Hippocampal formation (tissue), 2 donors: ENCODE results near the gene HIRA.
"Not testable (repeated sequence)": the region's sequence is repeated elsewhere in the genome, so short reads cannot be mapped to it uniquely, and the experiment has no call there.

Experiments
- DNase-seq, 2 donors: peaks; one replicate each; lab custom pipeline; 2025; lab: John Stamatoyannopoulos, UW

HIRA gene

GRCh38 chr22:19463491-19464469 is 32.2 kb upstream of the HIRA start:
- DNase-seq: no peak

GRCh38 chr22:19463008-19463407 is 31.5 kb upstream of the HIRA start:
- no peak for DNase-seq

- no peak for DNase-seq
Observed at GRCh38 chr22:19461506-19461905, 30.0 kb upstream of the HIRA start.

GRCh38 chr22:19460036-19460435 is 28.5 kb upstream of the HIRA start:
- no peak for DNase-seq

- DNase-seq: no peak
Observed at GRCh38 chr22:19457828-19458428, 26.4 kb upstream of the HIRA start.

GRCh38 chr22:19456541-19456940 is 25.0 kb upstream of the HIRA start:
- no peak for DNase-seq

- DNase-seq: no peak
Observed at GRCh38 chr22:19455585-19456370, 24.2 kb upstream of the HIRA start.

GRCh38 chr22:19455033-19455432 is 23.5 kb upstream of the HIRA start:
- DNase-seq: no peak

- no peak for DNase-seq
Observed at GRCh38 chr22:19454156-19454555, 22.6 kb upstream of the HIRA start.

GRCh38 chr22:19453718-19454117 is 22.2 kb upstream of the HIRA start:
- no peak for DNase-seq

- no peak for DNase-seq
Observed at GRCh38 chr22:19451570-19451969, 20.0 kb upstream of the HIRA start.

GRCh38 chr22:19450363-19451175 is 19.0 kb upstream of the HIRA start:
- no peak for DNase-seq

- no peak for DNase-seq
Observed at GRCh38 chr22:19449422-19449767, 17.9 kb upstream of the HIRA start.

- DNase-seq: no peak
Observed at GRCh38 chr22:19448739-19449421, 17.3 kb upstream of the HIRA start.

- DNase-seq: no peak
Observed at GRCh38 chr22:19448076-19448607, 16.6 kb upstream of the HIRA start.

- DNase-seq: peak; percentile 90 to 96
Observed at GRCh38 chr22:19447330-19448075, 16.0 kb upstream of the HIRA start, which contains the start of gene C22orf39. Gene C22orf39, minus strand, starts transcription at chr22:19447711. Its CDS starts 23 bp downstream, at chr22:19447688.

- DNase-seq: no peak
Observed at GRCh38 chr22:19446603-19447329, 15.2 kb upstream of the HIRA start.

- DNase-seq: not testable (repeated sequence)
Observed at GRCh38 chr22:19445279-19445982, 13.9 kb upstream of the HIRA start.
